Breast epithelium (tissue), 4 donors: Measurements from ENCODE around the gene SF3B2. TPM values are rescaled to one million over a fixed set of nuclear protein-coding genes. Genes with fewer than 3 reads are reported as not detected.

Experiments
- DNase-seq, 2 donors: peaks; one replicate each; pipeline ENCODE4 v3.0.0-alpha.2; 2019; ENCODE audit warnings: low spot score in 2 of 2
- H3K27ac ChIP-seq, 2 donors: fragments of 200-600 bp; sonication (generic) in 1 of 2; one replicate each; pipeline ENCODE4 v1.5.1; 2016 to 2019; ENCODE audit warnings: mild to moderate bottlenecking in 1 of 2
- H3K27me3 ChIP-seq, 2 donors: fragments of 200-600 bp; sonication (generic) in 1 of 2; one replicate each; pipeline versions ENCODE4 v1.5.1 to v1.6.0; 2017 to 2019; ENCODE audit warnings: control low read depth in 1 of 2, mild to moderate bottlenecking in 1 of 2
- H3K36me3 ChIP-seq: fragments of 200-600 bp; one replicate; pipeline ENCODE4 v1.5.1; 2019
- H3K4me1 ChIP-seq, 2 donors: fragments of 200-600 bp; sonication (generic); one replicate each; pipeline ENCODE4 v1.5.1; 2016 to 2019; ENCODE audit warnings: control low read depth in 1 of 2
- H3K4me3 ChIP-seq, 3 donors: fragments of 200-600 bp; sonication (generic); 1 replicate in 2 of 3; 2 replicates in 1 of 3; pipeline ENCODE4 v1.5.1; 2016 to 2019; ENCODE audit warnings: mild to moderate bottlenecking in 3 of 3, moderate library complexity in 2 of 3
- H3K9me3 ChIP-seq, 2 donors: fragments of 200-600 bp; sonication (generic) in 1 of 2; one replicate each; pipeline ENCODE4 v1.5.1; 2016 to 2019; ENCODE audit warnings: control low read depth in 1 of 2
- POLR2A ChIP-seq: fragments of 450-650 bp; IDR thresholded peaks from one replicate; pipeline ENCODE4 v1.6.1; 2016; ENCODE audit warnings: antibody characterized with exemption, mild to moderate bottlenecking, moderate library complexity
- POLR2AphosphoS5 ChIP-seq, 3 donors: sonication (generic); formaldehyde crosslinking; IDR thresholded peaks; one replicate each; pipeline ENCODE4 v1.6.1; 2017; ENCODE audit warnings: antibody characterized with exemption in 3 of 3
- intact Hi-C: fragments of 100-400 bp; cut with DNase I; formaldehyde crosslinking; loops from one replicate; pipeline ENCODE4 v1.15.1; 2023; ENCODE audit warnings: low total_unique reads
- total RNA-seq, 3 donors: library from RNA; depleted of rRNA; stranded (reverse); fragments of >200 nt; gene quantifications; one replicate each; pipeline ENCODE4 v1.1.0, GENCODE V29; 2016
- TF ChIP-seq, protein P1 (sequence below), 3 donors: fragments of 450-650 bp; IDR thresholded peaks; one replicate each; pipeline ENCODE4 v1.5.1; 2016 to 2017; ENCODE audit warnings: antibody characterized with exemption in 3 of 3, mild to moderate bottlenecking in 3 of 3, moderate library complexity in 3 of 3

The SF3B2 gene
- total RNA-seq, 3 donors from 2014 or later = 144 to 163 (median 154) TPM

DNA sequence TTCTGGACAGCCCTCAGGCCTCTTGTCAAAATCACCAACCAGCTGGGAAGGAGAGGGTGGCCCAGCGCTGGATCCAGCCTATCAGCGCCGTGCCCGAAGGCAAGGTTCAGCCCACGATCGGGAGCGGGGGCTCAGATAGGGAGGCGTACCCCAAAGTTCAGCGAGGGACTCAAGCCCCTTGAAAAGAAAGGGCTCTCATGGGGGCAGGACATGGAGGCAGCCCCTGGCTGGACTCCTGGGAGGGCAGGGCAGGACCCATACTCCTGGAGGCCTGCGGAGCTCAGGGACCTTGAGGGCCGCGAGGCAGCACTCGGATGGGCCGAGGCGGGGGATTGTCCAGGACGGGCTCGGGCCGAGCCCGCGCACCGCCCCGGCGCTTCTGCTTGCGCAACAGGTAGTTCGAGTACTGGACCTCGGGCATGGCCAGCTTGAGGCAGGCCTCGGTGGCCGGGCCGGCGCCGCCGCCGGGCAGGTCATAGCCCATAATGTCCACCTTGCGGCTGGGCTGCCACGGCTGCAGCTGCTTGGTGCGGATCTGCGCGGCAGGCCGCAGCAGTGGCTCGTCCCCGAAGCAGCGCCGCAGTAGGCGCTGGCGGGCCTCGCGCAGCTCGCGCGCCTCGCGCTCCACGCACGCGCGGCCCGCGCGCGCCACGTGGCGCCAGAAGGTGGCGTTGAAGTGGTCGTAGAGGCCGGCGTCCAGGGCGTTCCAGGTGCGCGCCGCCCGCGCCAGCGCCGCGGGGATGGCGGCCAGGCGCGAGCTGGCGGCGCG is 9.8 kb upstream of the SF3B2 start:
- no peaks in the 10 kb centered on the region for H3K9me3 ChIP-seq
- DNase-seq = no peak
- TF ChIP-seq POLR2A = no peak
- TF ChIP-seq POLR2AphosphoS5 (IDR thresholded peaks at IDR 0.05) = no peak
- TF ChIP-seq, protein P1, sequence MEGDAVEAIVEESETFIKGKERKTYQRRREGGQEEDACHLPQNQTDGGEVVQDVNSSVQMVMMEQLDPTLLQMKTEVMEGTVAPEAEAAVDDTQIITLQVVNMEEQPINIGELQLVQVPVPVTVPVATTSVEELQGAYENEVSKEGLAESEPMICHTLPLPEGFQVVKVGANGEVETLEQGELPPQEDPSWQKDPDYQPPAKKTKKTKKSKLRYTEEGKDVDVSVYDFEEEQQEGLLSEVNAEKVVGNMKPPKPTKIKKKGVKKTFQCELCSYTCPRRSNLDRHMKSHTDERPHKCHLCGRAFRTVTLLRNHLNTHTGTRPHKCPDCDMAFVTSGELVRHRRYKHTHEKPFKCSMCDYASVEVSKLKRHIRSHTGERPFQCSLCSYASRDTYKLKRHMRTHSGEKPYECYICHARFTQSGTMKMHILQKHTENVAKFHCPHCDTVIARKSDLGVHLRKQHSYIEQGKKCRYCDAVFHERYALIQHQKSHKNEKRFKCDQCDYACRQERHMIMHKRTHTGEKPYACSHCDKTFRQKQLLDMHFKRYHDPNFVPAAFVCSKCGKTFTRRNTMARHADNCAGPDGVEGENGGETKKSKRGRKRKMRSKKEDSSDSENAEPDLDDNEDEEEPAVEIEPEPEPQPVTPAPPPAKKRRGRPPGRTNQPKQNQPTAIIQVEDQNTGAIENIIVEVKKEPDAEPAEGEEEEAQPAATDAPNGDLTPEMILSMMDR (IDR thresholded peaks at IDR 0.05) = no peak
- intact Hi-C loops = no loop called here
- H3K4me1 ChIP-seq = no peaks in the 10 kb centered on the region
- no peaks in the 10 kb centered on the region for H3K36me3 ChIP-seq
- no peak overlapping the region for H3K4me3 ChIP-seq
- no peaks in the 10 kb centered on the region for H3K27me3 ChIP-seq
- no peak overlapping the region for H3K27ac ChIP-seq

DNA sequence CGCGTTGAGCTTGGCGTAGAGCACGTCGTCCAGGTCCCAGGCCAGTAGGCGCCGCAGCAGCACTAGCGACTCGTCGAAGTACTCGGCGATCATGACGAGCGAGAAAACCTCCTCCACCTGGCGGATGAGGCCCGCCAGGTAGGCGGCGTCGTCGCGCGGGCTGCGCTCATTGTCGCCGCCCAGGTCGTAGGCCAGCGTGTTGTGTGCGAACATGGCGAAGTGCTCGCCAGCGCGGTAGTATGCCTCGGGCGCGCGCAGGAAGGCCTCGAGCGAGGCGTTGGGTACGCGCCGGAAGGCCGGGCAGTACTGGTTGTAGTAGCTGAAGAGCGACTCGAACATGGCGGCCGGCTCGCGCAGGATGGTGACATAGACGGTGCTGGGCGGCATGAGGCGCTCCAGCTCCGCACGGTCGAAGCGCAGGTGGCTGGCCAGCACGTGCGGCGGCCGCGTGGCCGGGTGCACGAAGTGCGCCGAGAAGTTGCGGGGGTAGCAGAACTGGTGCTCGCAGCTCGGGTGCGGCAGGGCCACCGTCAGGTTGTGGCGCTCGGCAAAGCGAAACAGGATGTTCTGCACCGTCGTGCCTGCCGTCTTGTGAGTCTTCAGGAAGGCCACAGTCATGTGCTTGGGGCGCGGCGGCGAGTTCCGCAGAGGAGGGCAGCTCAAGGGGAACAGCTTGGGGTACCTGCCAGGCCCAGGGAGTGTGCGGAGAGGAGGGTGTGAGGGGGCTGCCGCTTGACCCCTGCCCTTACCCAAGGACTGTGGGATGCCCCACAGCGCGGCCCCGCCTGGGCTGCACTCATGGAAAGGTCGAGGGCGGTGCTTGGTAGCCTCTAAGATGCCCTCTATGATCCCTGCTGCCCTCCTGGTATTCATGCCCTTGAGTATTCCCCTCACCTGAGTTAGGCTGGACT is 8.9 kb upstream of the SF3B2 start:
- Histone ChIP-seq H3K4me3 (no peak overlapping the region), H3K36me3 (no peaks in the 10 kb centered on the region), H3K27me3 (peaks cover 0 to 4% of the 10 kb centered on the region in 2 donors), H3K4me1 (no peaks in the 10 kb centered on the region), H3K9me3 (no peaks in the 10 kb centered on the region), H3K27ac (no peak overlapping the region)
- TF ChIP-seq POLR2A = no peak
- TF ChIP-seq, protein P1 (IDR thresholded peaks at IDR 0.05) = no peak
- no peak for TF ChIP-seq POLR2AphosphoS5 (IDR thresholded peaks at IDR 0.05)
- intact Hi-C loops = no loop called here
- DNase-seq = no peak

DNA sequence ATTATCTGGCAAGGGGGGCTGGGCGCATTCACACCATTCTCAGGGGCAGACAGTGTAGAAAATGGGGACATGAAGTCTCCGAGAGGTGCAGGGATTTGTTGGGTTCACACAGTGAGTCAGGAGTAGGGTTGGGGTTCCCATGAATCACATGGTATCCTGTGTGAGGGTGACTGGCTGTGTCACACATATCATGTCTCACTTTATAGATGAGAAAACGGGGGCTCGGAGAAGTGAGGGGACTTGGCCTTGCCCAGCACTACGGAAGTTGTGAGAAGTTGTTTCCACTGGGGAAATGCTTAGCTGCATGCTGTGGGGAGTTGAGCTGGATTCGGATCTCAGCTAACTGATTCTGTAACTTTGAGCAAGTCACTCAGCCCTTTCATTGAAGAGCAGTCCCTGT is 7.4 kb upstream of the SF3B2 start:
- H3K9me3 ChIP-seq = no peaks in the 10 kb centered on the region
- TF ChIP-seq POLR2A (no peak), POLR2AphosphoS5 (IDR thresholded peaks at IDR 0.05) (no peak)
- TF ChIP-seq, protein P1 (IDR thresholded peaks at IDR 0.05) = no peak
- intact Hi-C loops = no loop called here
- peaks cover 0 to 13% of the 10 kb centered on the region in 2 donors for H3K27me3 ChIP-seq
- no peaks in the 10 kb centered on the region for H3K4me1 ChIP-seq
- H3K4me3 ChIP-seq = no peak overlapping the region
- H3K36me3 ChIP-seq = no peaks in the 10 kb centered on the region
- no peak for DNase-seq
- H3K27ac ChIP-seq = no peak overlapping the region

DNA sequence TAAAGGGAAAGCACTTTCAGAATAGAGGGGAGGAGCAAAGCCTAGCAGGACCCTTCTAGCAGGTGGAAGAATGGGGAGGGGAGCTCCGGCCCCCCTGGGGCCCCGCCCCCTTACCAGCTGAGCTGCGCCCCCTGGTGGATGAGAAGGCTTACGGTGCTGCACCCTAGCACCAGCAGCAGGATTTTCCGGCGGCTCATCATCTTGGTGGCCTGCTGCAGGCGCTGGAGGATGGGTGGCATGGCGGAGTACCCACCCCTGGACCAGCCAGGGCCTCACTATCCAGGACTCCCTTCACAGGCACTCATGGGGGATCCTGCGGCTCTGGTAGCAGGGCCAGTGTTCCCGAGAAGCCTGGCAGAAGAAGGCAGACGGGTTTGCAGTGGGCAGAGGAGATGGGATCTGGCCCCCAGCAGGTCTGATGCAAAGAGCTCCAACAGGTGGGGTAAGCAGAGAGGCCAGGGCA is 7.0 kb upstream of the SF3B2 start:
- Histone ChIP-seq H3K36me3 (no peaks in the 10 kb centered on the region), H3K27me3 (peaks cover 0 to 13% of the 10 kb centered on the region in 2 donors), H3K9me3 (no peaks in the 10 kb centered on the region), H3K27ac (no peak overlapping the region), H3K4me3 (no peak overlapping the region), H3K4me1 (no peaks in the 10 kb centered on the region)
- peak; percentile 50 to 69 for DNase-seq
- TF ChIP-seq, protein P1 (IDR thresholded peaks at IDR 0.05) = peak; percentile 76 to 84 (median 76)
- TF ChIP-seq POLR2A = no peak
- TF ChIP-seq POLR2AphosphoS5 (IDR thresholded peaks at IDR 0.05) = no peak
- intact Hi-C loops = no loop called here

DNA sequence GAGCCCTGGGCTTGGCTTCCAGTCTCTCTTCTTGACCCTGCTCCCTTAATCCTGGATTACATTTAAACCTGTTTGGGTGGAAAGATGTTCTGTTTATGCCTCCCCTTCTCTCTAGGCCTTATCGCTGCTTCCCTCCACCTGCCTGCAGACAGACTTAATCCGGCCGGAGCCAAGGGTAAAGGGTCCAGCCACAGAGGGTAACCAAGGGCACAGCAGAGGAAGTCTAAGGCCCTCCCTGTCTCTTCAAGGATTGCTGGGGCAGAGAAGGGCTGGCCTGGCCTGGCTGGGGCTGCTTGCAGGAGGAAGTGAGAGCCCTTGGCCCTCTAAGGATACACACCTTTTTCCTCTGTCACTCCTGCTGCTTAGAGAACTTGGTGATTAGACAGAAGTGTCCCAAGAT is 5.3 kb upstream of the SF3B2 start:
- H3K9me3 ChIP-seq = no peaks in the 10 kb centered on the region
- TF ChIP-seq, protein P1 (IDR thresholded peaks at IDR 0.05) = no peak
- H3K27me3 ChIP-seq = peaks cover 0 to 13% of the 10 kb centered on the region in 2 donors
- no peak overlapping the region for H3K27ac ChIP-seq
- H3K4me1 ChIP-seq = peaks cover 0 to 6% of the 10 kb centered on the region in 2 donors
- intact Hi-C loops = no loop called here
- H3K36me3 ChIP-seq = no peaks in the 10 kb centered on the region
- H3K4me3 ChIP-seq = no peak overlapping the region
- DNase-seq = no peak
